NOMO-1 treated with DMSO at 0.1 percent for 48 hours (cell line): ENCODE data around the gene SRP9.

Experiments
- DNase-seq: peaks from one replicate; lab custom pipeline; 2025; ENCODE audit not compliant: unreplicated experiment; lab: John Stamatoyannopoulos, UW

Gene SRP9

GRCh38 chr1:225838793-225839192 lies 61.2 kb downstream of the SRP9 start:
- DNase-seq, result no peak
